DND-41 (cell line): Measurements from ENCODE around the gene PRSS37.

Experiments
- EZH2 ChIP-seq: IDR thresholded peaks from 3 replicates; pipeline ENCODE4 v1.6.1; 2012; ENCODE audit warnings: borderline replicate concordance, low read depth, mild to moderate bottlenecking, moderate library complexity, low read length, inconsistent platforms; ENCODE audit not compliant: severe bottlenecking
- TF ChIP-seq, protein P1 (sequence below): IDR thresholded peaks from 2 replicates; pipeline ENCODE4 v1.5.1; 2012; ENCODE audit warnings: borderline replicate concordance, low read length, moderate library complexity, mild to moderate bottlenecking; ENCODE audit not compliant: poor library complexity, severe bottlenecking; ENCODE audit errors: extremely low read depth

DNA sequence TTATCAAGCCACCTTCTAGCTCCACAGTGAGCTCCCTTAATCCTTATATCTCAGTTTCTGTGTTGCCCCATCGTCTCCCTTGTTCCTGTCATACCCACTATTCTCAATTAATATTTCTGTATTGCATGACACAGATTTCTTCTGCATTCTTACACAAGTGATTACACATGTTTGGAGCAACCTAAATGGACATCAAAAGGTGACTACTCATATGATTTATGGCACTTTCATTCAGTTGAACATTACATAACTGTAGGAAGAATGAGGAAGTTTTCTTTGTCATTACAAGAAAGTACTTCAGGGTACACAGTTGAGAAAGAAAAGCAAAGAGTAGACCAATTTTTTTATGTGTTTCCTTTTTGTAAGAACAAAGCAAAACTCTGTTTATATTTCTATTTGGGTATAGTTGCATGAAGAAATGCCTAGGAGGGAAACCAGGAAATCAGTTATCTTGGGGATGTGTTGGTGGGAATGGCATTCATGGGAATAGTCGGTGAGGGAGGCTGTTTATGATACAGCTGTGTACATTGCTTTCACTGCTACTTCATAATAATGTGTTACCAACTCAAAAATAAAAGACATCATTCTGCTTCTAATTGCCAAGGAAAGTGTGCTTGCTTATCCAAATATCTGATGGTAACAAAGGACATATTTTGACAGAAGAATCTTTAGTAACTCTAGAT, 23.6 kb upstream of the PRSS37 start:
- TF ChIP-seq EZH2, result no peak
- TF ChIP-seq, protein P1, sequence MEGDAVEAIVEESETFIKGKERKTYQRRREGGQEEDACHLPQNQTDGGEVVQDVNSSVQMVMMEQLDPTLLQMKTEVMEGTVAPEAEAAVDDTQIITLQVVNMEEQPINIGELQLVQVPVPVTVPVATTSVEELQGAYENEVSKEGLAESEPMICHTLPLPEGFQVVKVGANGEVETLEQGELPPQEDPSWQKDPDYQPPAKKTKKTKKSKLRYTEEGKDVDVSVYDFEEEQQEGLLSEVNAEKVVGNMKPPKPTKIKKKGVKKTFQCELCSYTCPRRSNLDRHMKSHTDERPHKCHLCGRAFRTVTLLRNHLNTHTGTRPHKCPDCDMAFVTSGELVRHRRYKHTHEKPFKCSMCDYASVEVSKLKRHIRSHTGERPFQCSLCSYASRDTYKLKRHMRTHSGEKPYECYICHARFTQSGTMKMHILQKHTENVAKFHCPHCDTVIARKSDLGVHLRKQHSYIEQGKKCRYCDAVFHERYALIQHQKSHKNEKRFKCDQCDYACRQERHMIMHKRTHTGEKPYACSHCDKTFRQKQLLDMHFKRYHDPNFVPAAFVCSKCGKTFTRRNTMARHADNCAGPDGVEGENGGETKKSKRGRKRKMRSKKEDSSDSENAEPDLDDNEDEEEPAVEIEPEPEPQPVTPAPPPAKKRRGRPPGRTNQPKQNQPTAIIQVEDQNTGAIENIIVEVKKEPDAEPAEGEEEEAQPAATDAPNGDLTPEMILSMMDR, result no peak
